ENCODE measurements around the gene ACTN1. TPM values are rescaled to one million over a fixed set of nuclear protein-coding genes. Genes with fewer than 3 reads are reported as not detected.

ACTN1 gene
- total RNA-seq, 1 donor = 1,023 TPM

DNA sequence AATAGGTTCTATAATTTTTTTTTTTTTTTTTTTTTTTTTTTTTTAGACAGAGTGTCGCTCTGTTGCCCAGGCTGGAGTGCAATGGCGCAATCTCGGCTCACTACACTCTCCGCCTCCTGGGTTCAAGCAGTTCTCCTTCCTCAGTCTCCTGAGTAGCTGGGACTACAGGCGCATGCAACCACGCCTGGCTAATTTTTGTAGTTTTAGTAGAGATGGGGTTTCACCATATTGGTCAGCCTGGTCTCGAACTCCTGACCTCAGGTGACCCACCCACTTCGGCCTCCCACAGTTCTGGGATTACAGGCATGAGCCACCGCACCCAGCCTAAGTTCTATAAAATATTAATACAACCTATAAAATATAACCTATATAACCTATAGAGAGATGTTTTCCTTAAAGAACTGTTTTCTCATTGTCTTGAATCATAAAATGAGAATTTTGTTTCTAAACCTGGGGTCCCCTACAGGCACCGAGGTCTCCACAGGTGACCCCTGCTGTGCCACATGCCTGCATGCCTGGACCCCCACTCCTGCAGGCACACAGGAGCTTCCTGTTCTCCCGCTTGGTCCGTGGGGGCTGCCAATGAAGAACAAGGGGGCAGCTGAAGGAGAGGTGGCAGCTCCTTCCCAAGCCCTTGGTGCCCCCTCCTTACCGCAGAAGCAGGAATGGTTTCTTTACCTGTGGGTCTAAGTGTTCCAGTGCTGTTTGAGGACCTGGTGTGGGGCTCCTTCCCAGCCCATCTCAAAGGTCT, 115.3 kb downstream of the ACTN1 start:
- TF ChIP-seq, protein P1, sequence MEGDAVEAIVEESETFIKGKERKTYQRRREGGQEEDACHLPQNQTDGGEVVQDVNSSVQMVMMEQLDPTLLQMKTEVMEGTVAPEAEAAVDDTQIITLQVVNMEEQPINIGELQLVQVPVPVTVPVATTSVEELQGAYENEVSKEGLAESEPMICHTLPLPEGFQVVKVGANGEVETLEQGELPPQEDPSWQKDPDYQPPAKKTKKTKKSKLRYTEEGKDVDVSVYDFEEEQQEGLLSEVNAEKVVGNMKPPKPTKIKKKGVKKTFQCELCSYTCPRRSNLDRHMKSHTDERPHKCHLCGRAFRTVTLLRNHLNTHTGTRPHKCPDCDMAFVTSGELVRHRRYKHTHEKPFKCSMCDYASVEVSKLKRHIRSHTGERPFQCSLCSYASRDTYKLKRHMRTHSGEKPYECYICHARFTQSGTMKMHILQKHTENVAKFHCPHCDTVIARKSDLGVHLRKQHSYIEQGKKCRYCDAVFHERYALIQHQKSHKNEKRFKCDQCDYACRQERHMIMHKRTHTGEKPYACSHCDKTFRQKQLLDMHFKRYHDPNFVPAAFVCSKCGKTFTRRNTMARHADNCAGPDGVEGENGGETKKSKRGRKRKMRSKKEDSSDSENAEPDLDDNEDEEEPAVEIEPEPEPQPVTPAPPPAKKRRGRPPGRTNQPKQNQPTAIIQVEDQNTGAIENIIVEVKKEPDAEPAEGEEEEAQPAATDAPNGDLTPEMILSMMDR (IDR thresholded peaks at IDR 0.05; ENCODE audit: insufficient read depth, low read depth, low read length) = no peak
- no peak overlapping the region for H3K4me3 ChIP-seq (ENCODE audit: low read depth, low read length)
- no peak for DNase-seq (ENCODE audit: low read depth)

DNA sequence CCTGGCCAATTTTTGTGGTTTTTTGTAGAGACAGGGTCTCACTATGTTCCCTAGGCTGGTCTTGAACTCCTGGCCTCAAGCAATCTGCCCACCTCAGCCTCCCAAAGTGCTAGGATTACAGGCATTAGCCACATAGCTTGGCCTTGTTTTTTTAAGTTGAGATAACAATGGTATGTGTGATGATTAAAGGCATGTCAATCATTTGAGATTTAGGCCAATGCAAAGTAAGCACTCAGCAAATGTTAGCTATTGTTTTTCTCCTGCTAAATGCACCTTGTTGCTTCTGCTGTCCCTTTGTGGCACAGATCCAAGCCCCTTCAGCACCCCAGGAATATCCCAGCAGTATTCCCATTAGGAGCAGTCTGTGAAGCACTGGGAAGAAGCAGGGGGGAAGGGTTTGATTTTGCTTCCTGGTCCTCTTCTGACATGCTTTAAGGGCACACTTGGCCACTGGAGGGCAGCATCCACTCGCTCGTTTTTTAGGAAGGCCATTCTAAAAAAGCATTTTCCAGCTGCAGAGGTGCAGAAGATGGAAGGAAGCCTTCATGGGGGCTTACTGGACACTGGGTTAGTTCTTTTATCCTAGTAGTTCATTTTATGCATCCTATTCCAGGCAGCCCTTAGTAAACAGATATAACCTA, 116.0 kb downstream of the ACTN1 start:
- no peak overlapping the region for H3K4me3 ChIP-seq (ENCODE audit: low read depth, low read length)
- TF ChIP-seq, protein P1 (IDR thresholded peaks at IDR 0.05; ENCODE audit: insufficient read depth, low read depth, low read length) = peak; percentile 81
- DNase-seq (ENCODE audit: low read depth) = peak; percentile 87

DNA sequence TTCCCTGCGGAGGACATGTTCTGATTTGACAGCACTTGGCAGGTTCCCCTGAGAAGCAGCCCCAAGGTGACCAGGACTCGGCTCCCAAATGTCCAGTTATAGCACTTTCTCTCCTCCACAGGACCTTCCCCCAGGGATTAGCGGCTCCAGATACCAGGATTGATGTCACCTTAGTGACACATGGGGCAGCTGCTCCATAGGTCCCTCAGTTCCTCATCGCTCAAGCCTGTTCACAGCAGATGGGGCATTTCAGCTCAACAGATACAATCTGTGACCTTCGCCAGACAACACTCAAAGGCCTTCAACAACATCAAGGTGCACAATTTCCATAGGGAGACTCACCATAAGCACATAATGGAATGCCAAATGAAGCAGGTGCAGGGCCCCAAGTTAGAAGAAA, 118.3 kb downstream of the ACTN1 start:
- TF ChIP-seq, protein P1 (IDR thresholded peaks at IDR 0.05; ENCODE audit: insufficient read depth, low read depth, low read length) = no peak
- DNase-seq (ENCODE audit: low read depth) = no peak
- no peak overlapping the region for H3K4me3 ChIP-seq (ENCODE audit: low read depth, low read length)

DNA sequence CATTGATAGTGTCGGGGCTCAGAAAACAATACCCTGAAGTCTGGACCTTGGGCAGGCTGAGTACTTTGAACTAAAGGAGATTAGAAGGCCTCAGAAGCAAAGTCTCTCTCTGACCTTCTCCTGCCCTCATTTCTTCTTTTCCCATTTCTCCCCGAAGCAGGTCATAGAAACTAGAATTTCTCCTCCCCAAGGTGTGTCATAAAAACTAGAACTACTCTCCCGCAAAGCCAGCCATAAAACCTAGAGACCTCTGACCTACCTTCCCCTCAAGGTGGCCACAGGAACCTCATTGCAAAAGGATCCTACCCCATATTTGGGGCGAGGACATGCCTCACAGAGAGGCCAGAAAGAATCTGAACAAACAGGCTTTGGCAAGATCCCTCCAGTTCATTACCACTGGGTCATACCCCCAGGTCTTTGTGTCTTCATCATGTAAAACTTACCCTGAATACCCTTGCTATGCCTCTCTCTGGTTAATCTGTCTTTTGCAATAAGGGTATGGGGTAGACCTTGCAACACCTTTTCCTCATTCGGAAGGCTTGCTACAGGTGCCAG, 121.5 kb downstream of the ACTN1 start:
- TF ChIP-seq, protein P1 (IDR thresholded peaks at IDR 0.05; ENCODE audit: insufficient read depth, low read depth, low read length) = no peak
- no peak for DNase-seq (ENCODE audit: low read depth)
- H3K4me3 ChIP-seq (ENCODE audit: low read depth, low read length) = no peak overlapping the region

DNA sequence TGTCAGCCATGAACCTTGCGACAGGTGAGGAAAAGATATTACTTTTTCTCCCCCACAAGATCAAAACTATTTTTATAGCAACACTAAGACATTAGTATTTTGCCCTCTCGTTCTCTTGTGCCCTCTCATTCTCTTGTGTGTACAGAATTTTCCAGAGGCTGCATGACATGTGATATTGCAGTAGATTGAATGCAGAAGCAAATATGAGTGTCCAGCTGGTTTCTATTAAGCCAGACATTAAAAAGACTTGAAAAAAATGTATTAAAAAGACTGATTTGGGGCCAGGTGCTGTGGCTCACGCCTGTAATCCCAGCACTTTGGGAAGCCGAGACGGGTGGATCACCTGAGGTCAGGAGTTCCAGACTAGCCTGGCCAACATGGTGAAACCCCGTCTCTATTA, 122.5 kb downstream of the ACTN1 start:
- H3K4me3 ChIP-seq (ENCODE audit: low read depth, low read length) = no peak overlapping the region
- DNase-seq (ENCODE audit: low read depth) = peak; percentile 55
- TF ChIP-seq, protein P1 (IDR thresholded peaks at IDR 0.05; ENCODE audit: insufficient read depth, low read depth, low read length) = no peak

DNA sequence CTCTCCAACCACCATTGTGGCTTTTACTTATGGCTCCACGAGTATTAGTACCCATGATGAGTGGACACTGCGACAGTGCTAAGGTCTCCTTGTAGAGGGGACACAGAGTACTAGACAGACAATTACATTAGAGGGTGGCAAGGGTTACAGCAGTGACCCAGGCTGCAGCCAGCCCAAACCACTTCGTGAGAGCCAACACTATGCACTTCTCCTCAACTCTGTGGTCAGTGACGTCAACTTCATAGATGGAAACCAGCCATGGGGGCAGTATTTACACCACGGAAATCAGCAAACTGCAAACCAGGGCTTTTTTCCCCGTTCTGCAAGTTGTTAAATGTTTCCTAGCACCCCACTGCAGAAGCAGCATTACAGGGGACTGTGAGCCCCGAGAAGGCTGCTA, 124.7 kb downstream of the ACTN1 start:
- TF ChIP-seq, protein P1 (IDR thresholded peaks at IDR 0.05; ENCODE audit: insufficient read depth, low read depth, low read length) = no peak
- no peak overlapping the region for H3K4me3 ChIP-seq (ENCODE audit: low read depth, low read length)
- DNase-seq (ENCODE audit: low read depth) = no peak
